Right cardiac atrium (tissue), 5 donors: Measurements from ENCODE around the gene DOCK2. TPM values are rescaled to one million over a fixed set of nuclear protein-coding genes. Genes with fewer than 3 reads are reported as not detected.

ENCODE experiments used
- ATAC-seq, 2 donors: fragments of 200-7000 bp; cut with Tn5 transposase; one replicate each; pipeline versions ENCODE4 v1.8.0 to v1.9.1; 2020; ENCODE audit warnings: moderate library complexity in 2 of 2, mild to moderate bottlenecking in 1 of 2
- DNase-seq, 3 donors: peaks; one replicate each; pipeline ENCODE4 v3.0.0-alpha.2; 2020
- H3K27ac ChIP-seq: one replicate; pipeline ENCODE4 v1.5.1; 2013; ENCODE audit warnings: mild to moderate bottlenecking, low read length, control low read depth, moderate library complexity
- H3K27me3 ChIP-seq: one replicate; pipeline ENCODE4 v1.6.1; 2013; ENCODE audit not compliant: control insufficient read depth, insufficient read depth
- H3K4me1 ChIP-seq: one replicate; pipeline ENCODE4 v1.6.1; 2013; ENCODE audit warnings: low read length; ENCODE audit not compliant: control insufficient read depth, insufficient read depth
- H3K4me3 ChIP-seq: one replicate; pipeline ENCODE4 v1.5.1; 2013; ENCODE audit warnings: low read length, control low read depth
- H3K9me3 ChIP-seq: one replicate; pipeline ENCODE4 v1.6.1; 2013; ENCODE audit warnings: low read length; ENCODE audit not compliant: control insufficient read depth
- WGBS: extraction: QIAGEN DNeasy Blood & Tissue Kit; methylation state at CpG from one replicate; pipeline ENCODE4 v1.1.7; 2013; 5-methylcytosine and 5-hydroxymethylcytosine counted together
- intact Hi-C, 4 donors: fragments of 100-400 bp; cut with DNase I; formaldehyde crosslinking; loops; one replicate each; pipeline versions ENCODE4 v1.11.0 to v1.14.0; 2022 to 2023
- polyA plus RNA-seq: library from polyadenylated mRNA; stranded (reverse); fragments of 200-250 nt; gene quantifications from one replicate; pipeline ENCODE4 v1.2.3, GENCODE V29; 2013
- total RNA-seq, 4 donors: library from RNA; stranded (reverse); fragmentation: NEBNext Ultra II Directional; extraction: Animal tissue kit (Norgen Biotek cat#: 25700); gene quantifications; one replicate each; pipeline ENCODE4 v1.2.1, GENCODE V29; 2021
- donor health status: healthy with polysubstance abuse.
- donor health status: DM: no; HTN: yes; CAD: no.
- donor health status: DM: no; HTN: no; CAD: no.
- donor health status: DM: no; HTN: yes; CAD: no; lungs with severe emphysema.
- donor health status: DM: yes; HTN: yes; CAD: no.

DOCK2 gene
- total and polyA plus RNA-seq, 5 donors, result 1.00 to 14.2 (median 9.6) TPM

GRCh38 chr5:169908864-169909263 is 271.8 kb downstream of the DOCK2 start:
- H3K9me3 ChIP-seq, result no peaks in the 10 kb centered on the region
- peaks cover 2% of the 10 kb centered on the region for H3K4me1 ChIP-seq
- H3K4me3 ChIP-seq, result no peak overlapping the region
- 31% methylated on average over 1 of the region's 1 CpG for WGBS
- H3K27ac ChIP-seq, result no peak overlapping the region
- DNase-seq (no peak), ATAC-seq (no peak)
- intact Hi-C loops, result no loop called here
- no peaks in the 10 kb centered on the region for H3K27me3 ChIP-seq

GRCh38 chr5:169909945-169910344 is 272.9 kb downstream of the DOCK2 start:
- intact Hi-C loops, result no loop called here
- WGBS, result 78% methylated on average over 3 of the region's 3 CpGs
- no peak overlapping the region for H3K4me3 ChIP-seq
- no peak overlapping the region for H3K27ac ChIP-seq
- DNase-seq (no peak), ATAC-seq (no peak)
- H3K4me1 ChIP-seq, result peaks cover 4% of the 10 kb centered on the region
- no peaks in the 10 kb centered on the region for H3K27me3 ChIP-seq
- no peaks in the 10 kb centered on the region for H3K9me3 ChIP-seq

- no peaks in the 10 kb centered on the region for H3K27me3 ChIP-seq
- ATAC-seq, result no peak
- no peaks in the 10 kb centered on the region for H3K9me3 ChIP-seq
- WGBS, result 86% methylated on average over 5 of the region's 5 CpGs
- H3K4me1 ChIP-seq, result peaks cover 4% of the 10 kb centered on the region
- H3K4me3 ChIP-seq, result no peak overlapping the region
- H3K27ac ChIP-seq, result no peak overlapping the region
- DNase-seq, result no peak
- intact Hi-C loops, result no loop called here
Observed at GRCh38 chr5:169910393-169910792, 273.3 kb downstream of the DOCK2 start.

GRCh38 chr5:169911448-169912212 is 274.6 kb downstream of the DOCK2 start:
- no peak for ATAC-seq
- WGBS, result 83% methylated on average over 4 of the region's 4 CpGs
- intact Hi-C loops, result no loop called here
- DNase-seq, result no peak
- no peak overlapping the region for H3K27ac ChIP-seq
- no peaks in the 10 kb centered on the region for H3K27me3 ChIP-seq
- H3K9me3 ChIP-seq, result no peaks in the 10 kb centered on the region
- peaks cover 4% of the 10 kb centered on the region for H3K4me1 ChIP-seq
- H3K4me3 ChIP-seq, result no peak overlapping the region

GRCh38 chr5:169913479-169913878 is 276.4 kb downstream of the DOCK2 start:
- Histone ChIP-seq H3K27me3 (no peaks in the 10 kb centered on the region), H3K27ac (no peak overlapping the region), H3K4me1 (peaks cover 4% of the 10 kb centered on the region), H3K4me3 (no peak overlapping the region), H3K9me3 (no peaks in the 10 kb centered on the region)
- 67% methylated on average over 2 of the region's 2 CpGs for WGBS
- intact Hi-C loops, result no loop called here
- DNase-seq (no peak), ATAC-seq (peak in 1 of 2 donors; percentile 68)

- no peaks in the 10 kb centered on the region for H3K9me3 ChIP-seq
- intact Hi-C loops, result no loop called here
- peaks cover 4% of the 10 kb centered on the region for H3K4me1 ChIP-seq
- H3K27ac ChIP-seq, result no peak overlapping the region
- DNase-seq (peak; percentile 55 to 89 (median 76)), ATAC-seq (peak; percentile 69 to 91)
- 16% methylated on average over 2 of the region's 2 CpGs for WGBS
- no peaks in the 10 kb centered on the region for H3K27me3 ChIP-seq
- H3K4me3 ChIP-seq, result no peak overlapping the region
Observed at GRCh38 chr5:169914766-169915165, 277.7 kb downstream of the DOCK2 start.

- no peak for ATAC-seq
- H3K4me3 ChIP-seq, result no peak overlapping the region
- no peaks in the 10 kb centered on the region for H3K9me3 ChIP-seq
- 76% methylated on average over 2 of the region's 2 CpGs for WGBS
- H3K27me3 ChIP-seq, result no peaks in the 10 kb centered on the region
- DNase-seq, result no peak
- H3K27ac ChIP-seq, result no peak overlapping the region
- intact Hi-C loops, result no loop called here
- H3K4me1 ChIP-seq, result peaks cover 4% of the 10 kb centered on the region
Observed at GRCh38 chr5:169917500-169917899, 280.4 kb downstream of the DOCK2 start.

GRCh38 chr5:169918228-169918627 is 281.2 kb downstream of the DOCK2 start:
- intact Hi-C loops, result no loop called here
- WGBS, result 86% methylated on average over 2 of the region's 2 CpGs
- no peak for ATAC-seq
- no peak overlapping the region for H3K4me3 ChIP-seq
- DNase-seq, result no peak
- no peaks in the 10 kb centered on the region for H3K9me3 ChIP-seq
- peaks cover 4% of the 10 kb centered on the region for H3K4me1 ChIP-seq
- no peak overlapping the region for H3K27ac ChIP-seq
- no peaks in the 10 kb centered on the region for H3K27me3 ChIP-seq

- no peak for ATAC-seq
- no peaks in the 10 kb centered on the region for H3K9me3 ChIP-seq
- intact Hi-C loops, result no loop called here
- no peak overlapping the region for H3K4me3 ChIP-seq
- 76% methylated on average over 3 of the region's 3 CpGs for WGBS
- no peak for DNase-seq
- no peak overlapping the region for H3K27ac ChIP-seq
- H3K27me3 ChIP-seq, result no peaks in the 10 kb centered on the region
- no peaks in the 10 kb centered on the region for H3K4me1 ChIP-seq
Observed at GRCh38 chr5:169920474-169920873, 283.4 kb downstream of the DOCK2 start.

GRCh38 chr5:169921384-169921783 is 284.3 kb downstream of the DOCK2 start:
- WGBS, result 38% methylated on average over 3 of the region's 3 CpGs
- intact Hi-C loops, result no loop called here
- ATAC-seq (no peak), DNase-seq (no peak)
- Histone ChIP-seq H3K4me1 (no peaks in the 10 kb centered on the region), H3K27ac (no peak overlapping the region), H3K4me3 (no peak overlapping the region), H3K27me3 (no peaks in the 10 kb centered on the region), H3K9me3 (no peaks in the 10 kb centered on the region)

- Histone ChIP-seq H3K4me1 (no peaks in the 10 kb centered on the region), H3K27me3 (no peaks in the 10 kb centered on the region), H3K9me3 (no peaks in the 10 kb centered on the region), H3K27ac (no peak overlapping the region), H3K4me3 (no peak overlapping the region)
- WGBS, result 75% methylated on average over 1 of the region's 1 CpG
- DNase-seq (no peak), ATAC-seq (no peak)
- intact Hi-C loops, result no loop called here
Observed at GRCh38 chr5:169921949-169922348, 284.9 kb downstream of the DOCK2 start.

- no peak overlapping the region for H3K27ac ChIP-seq
- intact Hi-C loops, result no loop called here
- ATAC-seq, result no peak
Observed at GRCh38 chr5:169922474-169922873, 285.4 kb downstream of the DOCK2 start.

More at GRCh38 chr5:169922474-169922873, 285.4 kb downstream of the DOCK2 start:
- Histone ChIP-seq H3K27me3 (no peaks in the 10 kb centered on the region), H3K9me3 (no peaks in the 10 kb centered on the region), H3K4me3 (no peak overlapping the region), H3K4me1 (no peaks in the 10 kb centered on the region)
- 91% methylated on average over 1 of the region's 1 CpG for WGBS
- DNase-seq, result no peak
